NCI-H187 (cell line): ENCODE measurements around the gene GZMB.
A peak's percentile ranks its signal among the peaks of the same experiment; 100 is the strongest.
"Not testable (repeated sequence)": the region's sequence is repeated elsewhere in the genome, so short reads cannot be mapped to it uniquely, and the experiment has no call there.

Source experiments
- DNase-seq, 2 experiments: peaks; one replicate each; lab custom pipeline; 2025; lab: John Stamatoyannopoulos, UW

The GZMB gene

GRCh38 chr14:24634158-24634557, at the start of gene GZMB:
Gene GZMB (minus strand): TSS chr14:24634190. CDS start chr14:24634160, 30 bp downstream.
- DNase-seq, result no peak

GRCh38 chr14:24681056-24681455, 47.1 kb upstream of the GZMB start:
- no peak for DNase-seq

- DNase-seq, result no peak
These were observed 46.5 kb upstream of the GZMB start for GRCh38 chr14:24680516-24680915.

GRCh38 chr14:24679248-24679961, 45.4 kb upstream of the GZMB start:
- DNase-seq, result no peak

- DNase-seq, result peak; percentile 24 to 74
These were observed 44.8 kb upstream of the GZMB start for GRCh38 chr14:24678801-24679247.

GRCh38 chr14:24677956-24678355, 44.0 kb upstream of the GZMB start:
- no peak for DNase-seq

- no peak for DNase-seq
These were observed 40.4 kb upstream of the GZMB start for GRCh38 chr14:24674204-24674970.

- DNase-seq, result no peak
These were observed 39.7 kb upstream of the GZMB start for GRCh38 chr14:24673534-24674203.

GRCh38 chr14:24673059-24673458, 39.1 kb upstream of the GZMB start:
- DNase-seq, result no peak

GRCh38 chr14:24670594-24670993, 36.6 kb upstream of the GZMB start:
- DNase-seq, result no peak

GRCh38 chr14:24669651-24670050, 35.7 kb upstream of the GZMB start:
- no peak for DNase-seq

GRCh38 chr14:24665440-24665991, 31.5 kb upstream of the GZMB start:
- no peak for DNase-seq

GRCh38 chr14:24664366-24664765, 30.4 kb upstream of the GZMB start:
- DNase-seq, result no peak

GRCh38 chr14:24662753-24663152, 28.8 kb upstream of the GZMB start:
- no peak for DNase-seq

GRCh38 chr14:24659916-24660570, 26.1 kb upstream of the GZMB start:
- no peak for DNase-seq

GRCh38 chr14:24648361-24648760, 14.4 kb upstream of the GZMB start:
- DNase-seq, result not testable (repeated sequence)

GRCh38 chr14:24639905-24640304, 5.9 kb upstream of the GZMB start:
- DNase-seq, result no peak

- DNase-seq, result no peak
These were observed 5.3 kb upstream of the GZMB start for GRCh38 chr14:24639270-24639669.

GRCh38 chr14:24633353-24633752, 637 bp downstream of the GZMB start:
- no peak for DNase-seq

GRCh38 chr14:24632761-24633160, 1.2 kb downstream of the GZMB start:
- no peak for DNase-seq

- DNase-seq, result no peak
These were observed 1.7 kb downstream of the GZMB start for GRCh38 chr14:24632336-24632735.

- no peak for DNase-seq
These were observed 2.1 kb downstream of the GZMB start for GRCh38 chr14:24631749-24632335.
